Neuronal stem cell (in vitro differentiated cells): ENCODE measurements around the gene RPS3.
A peak's percentile ranks its signal among the peaks of the same experiment; 100 is the strongest.

Source experiments
- DNase-seq: peaks from one replicate; pipeline ENCODE4 v3.0.0-alpha.2; 2013; ENCODE audit warnings: low spot score
- H2AFZ ChIP-seq: one replicate; pipeline ENCODE4 v1.6.1; 2013; ENCODE audit warnings: mild to moderate bottlenecking, low read length, inconsistent platforms
- H2AK5ac ChIP-seq: 2 replicates; pipeline ENCODE4 v1.6.1; 2013; ENCODE audit warnings: low read depth, mild to moderate bottlenecking, inconsistent platforms, low read length, moderate library complexity, mixed read lengths
- H2BK120ac ChIP-seq: 2 replicates; pipeline ENCODE4 v1.6.1; 2013; ENCODE audit warnings: low read depth, mild to moderate bottlenecking, inconsistent platforms, low read length, moderate library complexity, mixed read lengths
- H2BK12ac ChIP-seq: one replicate; pipeline ENCODE4 v1.6.1; 2013; ENCODE audit warnings: low read length, inconsistent platforms
- H2BK15ac ChIP-seq: 2 replicates; pipeline ENCODE4 v1.6.1; 2013; ENCODE audit warnings: mild to moderate bottlenecking, low read length, inconsistent platforms, mixed read lengths
- H2BK5ac ChIP-seq: one replicate; pipeline ENCODE4 v1.6.1; 2013; ENCODE audit warnings: inconsistent platforms, mild to moderate bottlenecking, low read length, moderate library complexity
- H3K14ac ChIP-seq: one replicate; pipeline ENCODE4 v1.6.1; 2013; ENCODE audit warnings: low read length, inconsistent platforms
- H3K18ac ChIP-seq: 2 replicates; pipeline ENCODE4 v1.6.1; 2013; ENCODE audit warnings: low read length, inconsistent platforms
- H3K23ac ChIP-seq: 2 replicates; pipeline ENCODE4 v1.6.1; 2013; ENCODE audit warnings: low read depth, mild to moderate bottlenecking, mixed read lengths, low read length, inconsistent platforms; ENCODE audit not compliant: poor library complexity
- H3K27ac ChIP-seq: replicated peaks from 3 replicates; pipeline ENCODE4 v1.5.1; 2013; ENCODE audit warnings: low read length, inconsistent platforms
- H3K27me3 ChIP-seq, 3 experiments: 2 replicates each; pipeline ENCODE4 v1.6.1; 2013; ENCODE audit warnings: low read length in 3 of 3, mild to moderate bottlenecking in 2 of 3, inconsistent platforms in 1 of 3, low read depth in 1 of 3, mixed read lengths in 1 of 3, moderate library complexity in 1 of 3; ENCODE audit not compliant: control insufficient read depth in 3 of 3, insufficient read depth in 3 of 3
- H3K36me3 ChIP-seq, 2 donors: replicated peaks in 1 of 2; 2 replicates each; pipeline ENCODE4 v1.6.1; 2013; ENCODE audit warnings: low read length in 2 of 2; ENCODE audit not compliant: control insufficient read depth in 2 of 2, insufficient read depth in 2 of 2
- H3K4ac ChIP-seq: 2 replicates; pipeline ENCODE4 v1.6.1; 2013; ENCODE audit warnings: inconsistent platforms, mild to moderate bottlenecking, low read length, moderate library complexity
- H3K4me1 ChIP-seq, 2 donors: 1 replicate in 1 of 2; 2 replicates in 1 of 2; pipeline ENCODE4 v1.6.1; 2013; ENCODE audit warnings: low read length in 2 of 2, low read depth in 1 of 2; ENCODE audit not compliant: control insufficient read depth in 2 of 2, insufficient read depth in 1 of 2
- H3K4me2 ChIP-seq: one replicate; pipeline ENCODE4 v1.6.1; 2013; ENCODE audit warnings: mild to moderate bottlenecking, low read length, inconsistent platforms; ENCODE audit not compliant: insufficient read depth, poor library complexity, severe bottlenecking
- H3K4me3 ChIP-seq, 2 donors: 2 replicates each; pipeline ENCODE4 v1.5.1; 2013; ENCODE audit warnings: low read length in 2 of 2, mild to moderate bottlenecking in 2 of 2, inconsistent platforms in 1 of 2, moderate library complexity in 1 of 2
- H3K79me1 ChIP-seq: one replicate; pipeline ENCODE4 v1.6.1; 2013; ENCODE audit warnings: low read depth, mild to moderate bottlenecking, inconsistent platforms, low read length, moderate library complexity
- H3K9ac ChIP-seq: one replicate; pipeline ENCODE4 v1.6.1; 2013; ENCODE audit warnings: mild to moderate bottlenecking, low read depth, low read length, inconsistent platforms; ENCODE audit not compliant: poor library complexity
- H3K9me3 ChIP-seq, 2 donors: replicated peaks in 1 of 2; 2 replicates each; pipeline versions ENCODE3 to v1.6.1; 2013; ENCODE audit warnings: low read length in 2 of 2, mild to moderate bottlenecking in 2 of 2, inconsistent platforms in 1 of 2, low read depth in 1 of 2, mixed read lengths in 1 of 2, moderate library complexity in 1 of 2; ENCODE audit not compliant: control insufficient read depth in 2 of 2, insufficient read depth in 1 of 2
- H4K8ac ChIP-seq: one replicate; pipeline ENCODE4 v1.6.1; 2013; ENCODE audit warnings: low read depth, mild to moderate bottlenecking, inconsistent platforms, low read length, moderate library complexity
- H4K91ac ChIP-seq: one replicate; pipeline ENCODE4 v1.6.1; 2013; ENCODE audit warnings: low read length, low read depth, mild to moderate bottlenecking, inconsistent platforms; ENCODE audit not compliant: poor library complexity
- WGBS, 2 donors: extraction: QIAGEN DNeasy Blood & Tissue Kit; methylation state at CpG; one replicate each; pipeline ENCODE4 v1.1.7; 2013; ENCODE audit warnings: missing lambda C conversion rate in 2 of 2, mixed read lengths in 1 of 2; ENCODE audit not compliant: insufficient read length in 2 of 2, insufficient replicate concordance in 1 of 2; ENCODE audit errors: extremely low coverage in 2 of 2; 5-methylcytosine and 5-hydroxymethylcytosine counted together

Gene RPS3

DNA sequence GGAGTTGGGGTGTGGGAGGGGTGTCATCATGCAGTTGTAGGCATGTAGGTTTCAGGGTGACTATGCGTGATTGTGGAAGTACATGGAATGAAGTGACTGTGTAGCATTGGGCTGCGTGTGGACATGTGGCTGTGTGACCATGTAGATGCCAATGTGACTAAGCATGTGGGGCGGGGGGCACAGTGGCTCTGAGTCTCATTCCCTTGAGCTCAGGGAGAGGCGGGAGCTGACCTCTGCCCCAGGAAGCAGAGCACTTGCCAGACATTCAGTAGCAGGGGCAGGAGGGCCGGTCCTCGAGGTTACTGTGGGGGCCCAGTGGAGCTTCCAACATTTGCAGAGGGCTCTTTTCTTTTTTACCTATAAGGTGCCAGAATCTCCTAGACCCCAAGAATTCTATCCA, 34.1 kb downstream of the RPS3 start:
- H3K27ac ChIP-seq, result no peak overlapping the region
- H3K23ac ChIP-seq, result no peak overlapping the region
- H3K4ac ChIP-seq, result no peak overlapping the region
- peak overlapping the region; percentile 42 for H2BK15ac ChIP-seq
- peak overlapping the region; percentile 62 for H3K4me2 ChIP-seq
- H3K27me3 ChIP-seq, result peaks cover 28 to 67% (median 44%) of the 10 kb centered on the region in 3 experiments
- H2BK120ac ChIP-seq, result no peak overlapping the region
- H2AK5ac ChIP-seq, result peak overlapping the region; percentile 47
- no peak for DNase-seq
- peak overlapping the region; percentile 79 for H2AFZ ChIP-seq
- peak overlapping the region; percentile 90 for H4K91ac ChIP-seq
- peaks cover 19 to 21% of the 10 kb centered on the region in 2 donors for H3K4me1 ChIP-seq
- no CpG with 5 or more reads among the region's 6 CpGs for WGBS, 2 donors
- peak overlapping the region; percentile 60 for H3K14ac ChIP-seq
- peak overlapping the region in 1 of 2 donors; percentile 47 for H3K4me3 ChIP-seq
- H3K36me3 ChIP-seq, result peaks cover 0 to 4% of the 10 kb centered on the region in 2 donors
- no peak overlapping the region for H2BK5ac ChIP-seq
- peaks cover 9 to 12% of the 10 kb centered on the region in 2 donors for H3K9me3 ChIP-seq
- peak overlapping the region; percentile 64 for H2BK12ac ChIP-seq
- no peaks in the 10 kb centered on the region for H3K79me1 ChIP-seq
- peak overlapping the region; percentile 96 for H3K18ac ChIP-seq
- H3K9ac ChIP-seq, result peak overlapping the region; percentile 47
- peak overlapping the region; percentile 89 for H4K8ac ChIP-seq

DNA sequence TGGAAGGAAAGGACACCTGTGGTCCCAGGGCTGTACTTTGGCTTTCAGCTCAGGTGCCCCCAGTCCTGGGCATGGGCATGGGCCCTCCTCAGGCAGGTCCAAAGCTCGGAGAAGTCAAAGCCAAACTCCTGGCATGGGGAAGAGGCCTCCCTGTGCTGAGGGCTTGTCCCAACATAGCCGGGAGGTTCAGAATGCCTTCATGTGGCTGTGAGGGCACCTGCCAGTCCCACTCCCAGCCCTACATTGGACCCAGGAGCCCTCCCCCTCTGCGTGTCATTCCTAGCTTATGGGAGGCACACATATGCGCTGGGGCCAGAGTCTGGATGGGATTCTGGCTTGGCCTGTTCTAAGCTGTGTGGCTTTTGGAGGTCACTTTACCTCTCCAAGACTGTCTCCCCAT, 34.7 kb downstream of the RPS3 start:
- no peaks in the 10 kb centered on the region for H3K79me1 ChIP-seq
- peak overlapping the region; percentile 91 for H2BK15ac ChIP-seq
- no peak overlapping the region for H2BK120ac ChIP-seq
- no peak overlapping the region for H3K4me3 ChIP-seq
- WGBS, 2 donors, result no CpG with 5 or more reads among the region's 4 CpGs
- no peak overlapping the region for H2BK5ac ChIP-seq
- H2AFZ ChIP-seq, result peak overlapping the region; percentile 79
- peaks cover 27 to 69% (median 39%) of the 10 kb centered on the region in 3 experiments for H3K27me3 ChIP-seq
- DNase-seq, result no peak
- no peak overlapping the region for H3K9ac ChIP-seq
- H4K8ac ChIP-seq, result no peak overlapping the region
- H3K18ac ChIP-seq, result peak overlapping the region; percentile 76
- peaks cover 0 to 3% of the 10 kb centered on the region in 2 donors for H3K36me3 ChIP-seq
- H3K14ac ChIP-seq, result no peak overlapping the region
- no peak overlapping the region for H3K4ac ChIP-seq
- H3K27ac ChIP-seq, result no peak overlapping the region
- H3K23ac ChIP-seq, result no peak overlapping the region
- H2BK12ac ChIP-seq, result peak overlapping the region; percentile 92
- H3K9me3 ChIP-seq, result peaks cover 6 to 8% of the 10 kb centered on the region in 2 donors
- H3K4me1 ChIP-seq, result peaks cover 19 to 21% of the 10 kb centered on the region in 2 donors
- H2AK5ac ChIP-seq, result peak overlapping the region; percentile 91
- no peak overlapping the region for H3K4me2 ChIP-seq
- H4K91ac ChIP-seq, result peak overlapping the region; percentile 24

DNA sequence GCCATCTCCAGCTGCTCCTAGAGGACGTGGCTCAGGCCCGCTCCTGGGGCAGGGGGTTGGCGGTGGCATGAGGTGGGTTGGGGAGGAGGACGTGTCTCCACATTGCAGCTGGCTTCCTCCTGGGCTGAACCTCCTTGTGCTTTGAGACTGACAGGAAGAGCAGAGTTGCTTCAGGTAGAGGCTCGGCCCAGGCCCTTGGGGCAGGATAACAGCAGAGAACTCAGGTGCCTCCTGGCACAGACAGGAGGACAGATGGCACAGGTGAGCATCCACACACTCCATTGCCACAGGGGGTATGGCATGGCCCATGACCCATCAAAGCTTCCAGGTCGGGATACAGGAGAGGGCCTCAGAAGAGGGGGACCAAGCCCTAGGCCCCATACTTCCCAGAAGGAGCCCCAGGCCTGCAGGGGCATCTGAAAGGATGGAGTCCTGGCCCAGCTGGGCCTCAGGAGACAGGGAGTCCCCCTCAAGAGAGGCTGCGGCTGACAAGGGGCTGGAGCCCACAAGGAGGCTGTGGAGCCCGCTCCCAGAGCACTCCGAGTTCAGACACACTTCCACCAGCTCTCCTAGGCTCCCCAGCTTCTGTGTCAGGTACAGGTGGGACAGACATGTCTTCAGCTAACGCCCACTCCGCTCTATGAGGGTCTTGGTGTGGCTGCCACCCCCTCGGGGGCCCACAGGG, 35.7 kb downstream of the RPS3 start:
- no peak overlapping the region for H4K8ac ChIP-seq
- H4K91ac ChIP-seq, result no peak overlapping the region
- H2BK5ac ChIP-seq, result no peak overlapping the region
- H3K9me3 ChIP-seq, result peaks cover 0 to 2% of the 10 kb centered on the region in 2 donors
- peaks cover 20 to 21% of the 10 kb centered on the region in 2 donors for H3K4me1 ChIP-seq
- no peak overlapping the region for H3K4me2 ChIP-seq
- peak overlapping the region; percentile 44 for H2AK5ac ChIP-seq
- no peak overlapping the region for H3K9ac ChIP-seq
- no peak overlapping the region for H3K23ac ChIP-seq
- peaks cover 0 to 3% of the 10 kb centered on the region in 2 donors for H3K36me3 ChIP-seq
- H3K27ac ChIP-seq, result no peak overlapping the region
- peak overlapping the region; percentile 24 for H3K18ac ChIP-seq
- H3K14ac ChIP-seq, result no peak overlapping the region
- DNase-seq, result no peak
- peak overlapping the region; percentile 75 for H2BK12ac ChIP-seq
- peaks cover 18 to 64% (median 29%) of the 10 kb centered on the region in 3 experiments for H3K27me3 ChIP-seq
- no CpG with 5 or more reads among the region's 12 CpGs for WGBS, 2 donors
- no peak overlapping the region for H3K4ac ChIP-seq
- no peak overlapping the region for H2BK120ac ChIP-seq
- H2AFZ ChIP-seq, result no peak overlapping the region
- no peak overlapping the region for H3K4me3 ChIP-seq
- no peak overlapping the region for H2BK15ac ChIP-seq
- no peaks in the 10 kb centered on the region for H3K79me1 ChIP-seq

DNA sequence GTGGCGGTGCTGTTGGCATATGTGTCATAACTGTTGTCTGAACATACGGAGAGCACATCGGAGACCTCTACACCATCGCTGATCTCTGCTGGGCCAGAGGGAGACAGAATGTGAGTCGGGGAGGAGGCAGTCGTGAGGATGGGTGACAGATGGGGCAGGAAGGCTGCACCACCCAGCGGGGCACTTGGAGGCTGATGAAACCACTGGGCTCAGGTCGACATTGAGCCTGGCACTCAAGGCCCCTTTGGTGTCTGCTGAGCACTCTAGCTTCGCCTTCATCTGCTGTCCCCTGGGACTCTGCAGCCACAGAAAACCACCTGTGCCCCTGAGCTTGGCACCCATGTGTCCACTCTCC, 36.2 kb downstream of the RPS3 start:
- H2BK15ac ChIP-seq, result no peak overlapping the region
- WGBS, 2 donors, result no CpG with 5 or more reads among the region's 9 CpGs
- H3K18ac ChIP-seq, result peak overlapping the region; percentile 11

More for the DNA sequence above, 36.2 kb downstream of the RPS3 start:
- Histone ChIP-seq H2AK5ac (peak overlapping the region; percentile 44), H3K79me1 (no peaks in the 10 kb centered on the region), H2BK120ac (no peak overlapping the region), H4K8ac (no peak overlapping the region), H3K27me3 (peaks cover 13 to 59% (median 24%) of the 10 kb centered on the region in 3 experiments), H3K36me3 (peaks cover 0 to 3% of the 10 kb centered on the region in 2 donors), H2BK12ac (no peak overlapping the region), H3K4me3 (no peak overlapping the region), H3K4me1 (peaks cover 18 to 19% of the 10 kb centered on the region in 2 donors), H3K14ac (no peak overlapping the region), H3K9ac (no peak overlapping the region), H2BK5ac (no peak overlapping the region), H3K27ac (no peak overlapping the region), H4K91ac (no peak overlapping the region), H3K4ac (no peak overlapping the region), H3K4me2 (no peak overlapping the region), H3K9me3 (peaks cover 0 to 2% of the 10 kb centered on the region in 2 donors), H2AFZ (no peak overlapping the region), H3K23ac (no peak overlapping the region)
- no peak for DNase-seq
